Stimulated activated CD4-positive, alpha-beta T cell treated with anti-CD3 and anti-CD28 coated beads, TNF-alpha, amount 100 ng/mL, for 24 hours (primary cell): Measurements from ENCODE around the gene PPY.
"Not testable (repeated sequence)": the region's sequence is repeated elsewhere in the genome, so short reads cannot be mapped to it uniquely, and the experiment has no call there.

ENCODE experiments used
- DNase-seq, 3 experiments: peaks; one replicate each; pipeline ENCODE4 v3.0.0-alpha.2; 2020; ENCODE audit warnings: low read depth in 3 of 3

PPY gene

GRCh38 chr17:43905985-43906852 is 36.1 kb downstream of the PPY start:
- no peak for DNase-seq

- no peak for DNase-seq
Observed at GRCh38 chr17:43905400-43905984, 36.8 kb downstream of the PPY start.

- no peak for DNase-seq
Observed at GRCh38 chr17:43901861-43902589, 40.3 kb downstream of the PPY start.

- DNase-seq: no peak
Observed at GRCh38 chr17:43900858-43901754, 41.2 kb downstream of the PPY start.

GRCh38 chr17:43900183-43900857 is 42.0 kb downstream of the PPY start:
- DNase-seq: peak; percentile 63 to 87 (median 70)

- DNase-seq: no peak
Observed at GRCh38 chr17:43898446-43898845, 43.8 kb downstream of the PPY start.

- no peak for DNase-seq
Observed at GRCh38 chr17:43897831-43898230, 44.4 kb downstream of the PPY start.

GRCh38 chr17:43894494-43894893 is 47.8 kb downstream of the PPY start:
- DNase-seq: not testable (repeated sequence)

- no peak for DNase-seq
Observed at GRCh38 chr17:43892647-43892952, 49.7 kb downstream of the PPY start.

GRCh38 chr17:43891851-43892646 is 50.2 kb downstream of the PPY start:
- DNase-seq: no peak
